GM19455 (cell line): ENCODE data around the gene CNNM4.

Source experiments
- ATAC-seq: cut with Tn5 transposase; IDR thresholded peaks from one replicate; pipeline ENCODE4 v1.9.1; 2021; ENCODE audit not compliant: unreplicated experiment

The CNNM4 gene

GRCh38 chr2:96828436-96828835 lies 67.7 kb downstream of the CNNM4 start:
- ATAC-seq: no peak

- ATAC-seq: no peak
Observed at GRCh38 chr2:96828874-96829273, 68.2 kb downstream of the CNNM4 start.

GRCh38 chr2:96830044-96830562 lies 69.4 kb downstream of the CNNM4 start:
- no peak for ATAC-seq

GRCh38 chr2:96831679-96832078 lies 71.0 kb downstream of the CNNM4 start:
- no peak for ATAC-seq

- no peak for ATAC-seq
Observed at GRCh38 chr2:96832408-96832753, 71.7 kb downstream of the CNNM4 start.

- no peak for ATAC-seq
Observed at GRCh38 chr2:96832754-96833507, 72.2 kb downstream of the CNNM4 start.

- ATAC-seq: no peak
Observed at GRCh38 chr2:96835830-96836229, 75.1 kb downstream of the CNNM4 start.

- ATAC-seq: no peak
Observed at GRCh38 chr2:96837575-96837974, 76.9 kb downstream of the CNNM4 start.

GRCh38 chr2:96838345-96839292 lies 77.9 kb downstream of the CNNM4 start:
- no peak for ATAC-seq

- peak; percentile 68 for ATAC-seq
Observed at GRCh38 chr2:96839293-96839874, 78.7 kb downstream of the CNNM4 start.

- no peak for ATAC-seq
Observed at GRCh38 chr2:96839875-96840850, 79.5 kb downstream of the CNNM4 start.

- no peak for ATAC-seq
Observed at GRCh38 chr2:96841701-96842495, 81.2 kb downstream of the CNNM4 start.

GRCh38 chr2:96842600-96842999 lies 81.9 kb downstream of the CNNM4 start:
- no peak for ATAC-seq

- no peak for ATAC-seq
Observed at GRCh38 chr2:96843538-96844268, 83.0 kb downstream of the CNNM4 start, which contains the start of gene ANKRD23. Gene ANKRD23 (minus strand): TSS chr2:96844021. CDS start chr2:96843992, 29 bp downstream.

- ATAC-seq: no peak
Observed at GRCh38 chr2:96844405-96844808, 83.7 kb downstream of the CNNM4 start.

GRCh38 chr2:96846825-96847224 lies 86.1 kb downstream of the CNNM4 start:
- no peak for ATAC-seq

- no peak for ATAC-seq
Observed at GRCh38 chr2:96847586-96847985, 86.9 kb downstream of the CNNM4 start.

- ATAC-seq: no peak
Observed at GRCh38 chr2:96848264-96848663, 87.6 kb downstream of the CNNM4 start.

- no peak for ATAC-seq
Observed at GRCh38 chr2:96852667-96853066, 92.0 kb downstream of the CNNM4 start.
